SJCRH30 (cell line): ENCODE data around the gene WDHD1. TPM values are rescaled to one million over a fixed set of nuclear protein-coding genes. Genes with fewer than 3 reads are reported as not detected.
"Not testable (repeated sequence)": the region's sequence is repeated elsewhere in the genome, so short reads cannot be mapped to it uniquely, and the experiment has no call there.

Source experiments
- DNase-seq, 2 experiments: peaks; one replicate each; pipeline ENCODE4 v3.0.0-alpha.2; 2015 to 2020
- H3K27ac ChIP-seq: fragments of 250-450 bp; sonication (Bioruptor Pico); 2 replicates; pipeline ENCODE4 v1.5.1; 2020; ENCODE audit warnings: mild to moderate bottlenecking, moderate library complexity
- H3K27me3 ChIP-seq: fragments of 250-450 bp; sonication (Bioruptor Pico); 2 replicates; pipeline ENCODE4 v1.5.1; 2020; ENCODE audit warnings: mild to moderate bottlenecking, moderate library complexity
- H3K36me3 ChIP-seq: fragments of 250-450 bp; sonication (Bioruptor Pico); 2 replicates; pipeline ENCODE4 v1.5.1; 2020; ENCODE audit warnings: mild to moderate bottlenecking, moderate library complexity
- H3K4me1 ChIP-seq: fragments of 250-450 bp; sonication (Bioruptor Pico); 2 replicates; pipeline ENCODE4 v1.5.1; 2020; ENCODE audit warnings: mild to moderate bottlenecking, moderate library complexity
- H3K4me3 ChIP-seq: fragments of 250-450 bp; sonication (Bioruptor Pico); 2 replicates; pipeline ENCODE4 v1.5.1; 2020; ENCODE audit warnings: mild to moderate bottlenecking, moderate library complexity
- H3K9me3 ChIP-seq: fragments of 250-450 bp; sonication (Bioruptor Pico); replicated peaks from 2 replicates; pipeline ENCODE4 v1.5.1; 2020; ENCODE audit warnings: mild to moderate bottlenecking, moderate library complexity
- total RNA-seq: library from RNA; depleted of rRNA; stranded (reverse); fragments of >200 nt; shearing (Covaris generic); gene quantifications from 2 replicates; pipeline ENCODE4 v1.2.3, GENCODE V29; 2014

WDHD1 gene
- total RNA-seq, 1 experiment from 2014 or later: 45.3 TPM

- Histone ChIP-seq H3K27ac (peak overlapping the region; percentile 92; the same call in 1 of the 2 replicates), H3K4me3 (peak overlapping the region; percentile 74), H3K9me3 (no peaks in the 10 kb centered on the region), H3K4me1 (peaks cover 9% of the 10 kb centered on the region; the same call in 1 of the 2 replicates), H3K36me3 (peaks cover 17% of the 10 kb centered on the region), H3K27me3 (no peaks in the 10 kb centered on the region)
- no peak for DNase-seq
These were observed 951 bp downstream of the WDHD1 start for GRCh38 chr14:55025948-55026347.

- DNase-seq, H3K4me1 ChIP-seq, H3K27ac ChIP-seq, H3K4me3 ChIP-seq, H3K27me3 ChIP-seq, H3K9me3 ChIP-seq: not testable (repeated sequence)
- peaks cover 24% of the 10 kb centered on the region for H3K36me3 ChIP-seq
These were observed 2.5 kb downstream of the WDHD1 start for GRCh38 chr14:55024365-55024764.

GRCh38 chr14:55019968-55020554 is 6.8 kb downstream of the WDHD1 start:
- Histone ChIP-seq H3K4me1 (no peaks in the 10 kb centered on the region), H3K27me3 (no peaks in the 10 kb centered on the region), H3K4me3 (no peak overlapping the region), H3K36me3 (peaks cover 33% of the 10 kb centered on the region), H3K9me3 (no peaks in the 10 kb centered on the region), H3K27ac (no peak overlapping the region)
- no peak for DNase-seq

GRCh38 chr14:55015006-55015405 is 11.9 kb downstream of the WDHD1 start:
- peaks cover 35% of the 10 kb centered on the region for H3K36me3 ChIP-seq
- no peak overlapping the region for H3K27ac ChIP-seq
- H3K4me3 ChIP-seq: no peak overlapping the region
- H3K9me3 ChIP-seq: no peaks in the 10 kb centered on the region
- no peaks in the 10 kb centered on the region for H3K4me1 ChIP-seq
- H3K27me3 ChIP-seq: no peaks in the 10 kb centered on the region
- DNase-seq: no peak

GRCh38 chr14:55005071-55005470 is 21.8 kb downstream of the WDHD1 start:
- H3K27me3 ChIP-seq: no peaks in the 10 kb centered on the region
- H3K36me3 ChIP-seq: peaks cover 65% of the 10 kb centered on the region
- no peaks in the 10 kb centered on the region for H3K9me3 ChIP-seq
- H3K4me1 ChIP-seq: no peaks in the 10 kb centered on the region
- no peak overlapping the region for H3K27ac ChIP-seq
- DNase-seq: no peak
- H3K4me3 ChIP-seq: no peak overlapping the region

- no peak for DNase-seq
- H3K4me3 ChIP-seq: no peak overlapping the region
These were observed 26.5 kb downstream of the WDHD1 start for GRCh38 chr14:55000381-55000780.

GRCh38 chr14:54985156-54985555 is 41.7 kb downstream of the WDHD1 start:
- H3K27ac ChIP-seq: no peak overlapping the region
- no peaks in the 10 kb centered on the region for H3K9me3 ChIP-seq
- H3K4me3 ChIP-seq: no peak overlapping the region
- H3K27me3 ChIP-seq: no peaks in the 10 kb centered on the region
- DNase-seq: no peak
- H3K4me1 ChIP-seq: no peaks in the 10 kb centered on the region
- peaks cover 35% of the 10 kb centered on the region for H3K36me3 ChIP-seq

More at GRCh38 chr14:55000381-55000780, 26.5 kb downstream of the WDHD1 start:
- Histone ChIP-seq H3K27me3 (no peaks in the 10 kb centered on the region), H3K9me3 (no peaks in the 10 kb centered on the region), H3K36me3 (peaks cover 58% of the 10 kb centered on the region), H3K27ac (no peak overlapping the region), H3K4me1 (no peaks in the 10 kb centered on the region)

GRCh38 chr14:54981698-54982097 is 45.2 kb downstream of the WDHD1 start:
- no peak overlapping the region for H3K27ac ChIP-seq
- H3K27me3 ChIP-seq: no peaks in the 10 kb centered on the region
- H3K4me3 ChIP-seq: no peak overlapping the region
- H3K9me3 ChIP-seq: no peaks in the 10 kb centered on the region
- no peaks in the 10 kb centered on the region for H3K4me1 ChIP-seq
- no peak for DNase-seq
- peaks cover 37% of the 10 kb centered on the region for H3K36me3 ChIP-seq

- Histone ChIP-seq H3K36me3 (peaks cover 36% of the 10 kb centered on the region), H3K27me3 (no peaks in the 10 kb centered on the region), H3K27ac (no peak overlapping the region), H3K4me3 (no peak overlapping the region), H3K4me1 (no peaks in the 10 kb centered on the region), H3K9me3 (no peaks in the 10 kb centered on the region)
- no peak for DNase-seq
These were observed 47.9 kb downstream of the WDHD1 start for GRCh38 chr14:54979039-54979438.

GRCh38 chr14:54976316-54976715 is 50.6 kb downstream of the WDHD1 start:
- Histone ChIP-seq H3K4me1 (no peaks in the 10 kb centered on the region), H3K9me3 (no peaks in the 10 kb centered on the region), H3K4me3 (no peak overlapping the region), H3K27ac (no peak overlapping the region), H3K27me3 (no peaks in the 10 kb centered on the region), H3K36me3 (peaks cover 34% of the 10 kb centered on the region)
- no peak for DNase-seq

GRCh38 chr14:54975856-54976255 is 51.0 kb downstream of the WDHD1 start:
- no peaks in the 10 kb centered on the region for H3K9me3 ChIP-seq
- peaks cover 32% of the 10 kb centered on the region for H3K36me3 ChIP-seq
- H3K27me3 ChIP-seq: no peaks in the 10 kb centered on the region
- H3K4me1 ChIP-seq: no peaks in the 10 kb centered on the region
- DNase-seq: no peak
- H3K27ac ChIP-seq: no peak overlapping the region
- no peak overlapping the region for H3K4me3 ChIP-seq

- no peak overlapping the region for H3K27ac ChIP-seq
- H3K4me3 ChIP-seq: no peak overlapping the region
- no peaks in the 10 kb centered on the region for H3K27me3 ChIP-seq
- no peak for DNase-seq
- no peaks in the 10 kb centered on the region for H3K4me1 ChIP-seq
- peaks cover 30% of the 10 kb centered on the region for H3K36me3 ChIP-seq
- no peaks in the 10 kb centered on the region for H3K9me3 ChIP-seq
These were observed 52.0 kb downstream of the WDHD1 start for GRCh38 chr14:54974788-54975414.

GRCh38 chr14:54967496-54967895 is 59.4 kb downstream of the WDHD1 start:
- Histone ChIP-seq H3K27ac (no peak overlapping the region), H3K36me3 (peaks cover 31% of the 10 kb centered on the region), H3K27me3 (no peaks in the 10 kb centered on the region), H3K9me3 (no peaks in the 10 kb centered on the region), H3K4me1 (no peaks in the 10 kb centered on the region), H3K4me3 (no peak overlapping the region)
- no peak for DNase-seq

GRCh38 chr14:54955143-54955542 is 71.8 kb downstream of the WDHD1 start:
- Histone ChIP-seq H3K4me1 (no peaks in the 10 kb centered on the region), H3K4me3 (no peak overlapping the region), H3K9me3 (no peaks in the 10 kb centered on the region), H3K27me3 (no peaks in the 10 kb centered on the region), H3K36me3 (peaks cover 27% of the 10 kb centered on the region), H3K27ac (no peak overlapping the region)
- no peak for DNase-seq

GRCh38 chr14:54953609-54954008 is 73.3 kb downstream of the WDHD1 start:
- H3K27ac ChIP-seq, H3K9me3 ChIP-seq, H3K4me1 ChIP-seq, H3K4me3 ChIP-seq, H3K27me3 ChIP-seq, DNase-seq: not testable (repeated sequence)
- peaks cover 24% of the 10 kb centered on the region for H3K36me3 ChIP-seq

GRCh38 chr14:54952803-54953202 is 74.1 kb downstream of the WDHD1 start:
- H3K4me1 ChIP-seq, H3K27me3 ChIP-seq, H3K4me3 ChIP-seq, DNase-seq, H3K27ac ChIP-seq, H3K9me3 ChIP-seq: not testable (repeated sequence)
- H3K36me3 ChIP-seq: peaks cover 25% of the 10 kb centered on the region
